K562 (cell line): ENCODE data around the gene KCNK7. TPM values are rescaled to one million over a fixed set of nuclear protein-coding genes. Genes with fewer than 3 reads are reported as not detected.

Experiments used
- ATF7 ChIP-seq: fragments of 450-650 bp; IDR thresholded peaks from 2 replicates; pipeline ENCODE4 v1.7.1; 2014; ENCODE audit warnings: mild to moderate bottlenecking, moderate library complexity
- BHLHE40 ChIP-seq: IDR thresholded peaks from 2 replicates; pipeline ENCODE4 v1.6.1; 2011; ENCODE audit warnings: low read length, improper control_type of control experiment
- DEAF1 ChIP-seq: fragments of 450-650 bp; formaldehyde crosslinking; IDR thresholded peaks from 2 replicates; pipeline ENCODE4 v1.4.0; 2020; ENCODE audit warnings: mild to moderate bottlenecking, moderate library complexity
- EP300 ChIP-seq: IDR thresholded peaks from 2 replicates; pipeline ENCODE4 v1.6.1; 2012; ENCODE audit warnings: low read length, improper control_type of control experiment
- MAZ ChIP-seq, 2 experiments: fragments of 450-650 bp in 1 of 2; sonication (generic) in 1 of 2; formaldehyde crosslinking; IDR thresholded peaks in 1 of 2; conservative IDR thresholded peaks in 1 of 2; 2 replicates each; pipeline versions ENCODE4 v1.4.0 to v1.5.0; 2020; ENCODE audit warnings: mild to moderate bottlenecking in 1 of 2, missing genetic modification reagents in 1 of 2
- MYNN ChIP-seq, 2 experiments: sonication (generic); formaldehyde crosslinking in 1 of 2; IDR thresholded peaks; 2 replicates each; pipeline versions ENCODE4 v1.5.0 to v1.6.1; 2016 to 2020; ENCODE audit warnings: antibody characterized with exemption in 1 of 2, missing genetic modification reagents in 1 of 2
- NEUROD1 ChIP-seq: fragments of 150-350 bp; IDR thresholded peaks from 2 replicates; pipeline ENCODE4 v1.6.1; 2014; ENCODE audit warnings: borderline replicate concordance, low read length, low read depth; ENCODE audit not compliant: partially characterized antibody
- NR2F6 ChIP-seq: fragments of 450-650 bp; formaldehyde crosslinking; IDR thresholded peaks from 2 replicates; pipeline ENCODE4 v1.4.0; 2020; ENCODE audit warnings: mild to moderate bottlenecking
- RREB1 ChIP-seq: fragments of 250-450 bp; sonication (Bioruptor Pico); IDR thresholded peaks from 2 replicates; pipeline ENCODE4 v1.4.0; 2020
- SLC30A9 ChIP-seq: fragments of 250-450 bp; sonication (Bioruptor Pico); IDR thresholded peaks from 2 replicates; pipeline ENCODE4 v1.8.0; 2022; ENCODE audit warnings: mild to moderate bottlenecking, moderate library complexity
- ZBTB17 ChIP-seq: fragments of 450-650 bp; formaldehyde crosslinking; IDR thresholded peaks from 2 replicates; pipeline ENCODE4 v1.4.0; 2020; ENCODE audit warnings: mild to moderate bottlenecking
- ZNF507 ChIP-seq: conservative IDR thresholded peaks from 2 replicates; pipeline ENCODE4 v1.6.1; 2017; ENCODE audit warnings: missing genetic modification characterization, missing compliant biosample characterization
- polyA plus RNA-seq, 8 experiments: library from polyadenylated mRNA; depleted of rRNA in 4 of 8; stranded (reverse) in 5 of 8; unstranded in 3 of 8; fragments of >200 nt; fragmentation: Nextera tagmentation in 2 of 8; fragmentation: Illumina TruSeq in 1 of 8; extraction: Ambion mirVana in 2 of 8; extraction: Trizol in 1 of 8; gene quantifications; 2 replicates each; pipeline versions ENCODE4 v1.2.1 to v1.2.3, GENCODE V29; 2011 to 2014; ENCODE audit warnings: inconsistent platforms in 1 of 8, missing spikeins in 1 of 8
- total RNA-seq, 7 experiments: library from RNA; depleted of rRNA in 6 of 7; stranded (reverse); fragments of >200 nt in 6 of 7; fragmentation: Illumina TruSeq in 2 of 7; extraction: Trizol in 2 of 7; gene quantifications; 2 replicates each; pipeline versions ENCODE4 v1.2.1 to v1.2.3, GENCODE V29; 2011 to 2021; ENCODE audit warnings: low replicate concordance in 1 of 7
- TF ChIP-seq, protein P1 (sequence below): fragments of 450-650 bp; conservative IDR thresholded peaks from 2 replicates; pipeline ENCODE4 v1.6.1; 2016; ENCODE audit warnings: missing genetic modification characterization, low read depth, mild to moderate bottlenecking, control low read depth, missing compliant biosample characterization
- TF ChIP-seq, protein P2 (sequence below), 2 experiments: IDR thresholded peaks; 2 replicates each; pipeline ENCODE4 v1.6.1; 2011; ENCODE audit warnings: borderline replicate concordance in 1 of 2, control low read depth in 1 of 2, low read depth in 1 of 2, low read length in 1 of 2, mild to moderate bottlenecking in 1 of 2, mixed read lengths in 1 of 2, moderate library complexity in 1 of 2; ENCODE audit not compliant: insufficient read depth in 1 of 2, insufficient read length in 1 of 2, poor library complexity in 1 of 2, severe bottlenecking in 1 of 2; ENCODE audit errors: extremely low read depth in 1 of 2
- TF ChIP-seq, protein P3 (sequence below): sonication (generic); formaldehyde crosslinking; IDR thresholded peaks from 2 replicates; pipeline ENCODE4 v1.9.0; 2022; ENCODE audit warnings: mild to moderate bottlenecking, missing genetic modification reagents

The KCNK7 gene
- total and polyA plus RNA-seq, 9 of the 15 experiments (the other 6 are each of a cell fraction or from before 2014, with no cell fraction given): 0.07 to 0.40 TPM; not detected in 7

GRCh38 chr11:65588199-65589054 lies 7.2 kb downstream of the KCNK7 start (continued):
- TF ChIP-seq, protein P1, sequence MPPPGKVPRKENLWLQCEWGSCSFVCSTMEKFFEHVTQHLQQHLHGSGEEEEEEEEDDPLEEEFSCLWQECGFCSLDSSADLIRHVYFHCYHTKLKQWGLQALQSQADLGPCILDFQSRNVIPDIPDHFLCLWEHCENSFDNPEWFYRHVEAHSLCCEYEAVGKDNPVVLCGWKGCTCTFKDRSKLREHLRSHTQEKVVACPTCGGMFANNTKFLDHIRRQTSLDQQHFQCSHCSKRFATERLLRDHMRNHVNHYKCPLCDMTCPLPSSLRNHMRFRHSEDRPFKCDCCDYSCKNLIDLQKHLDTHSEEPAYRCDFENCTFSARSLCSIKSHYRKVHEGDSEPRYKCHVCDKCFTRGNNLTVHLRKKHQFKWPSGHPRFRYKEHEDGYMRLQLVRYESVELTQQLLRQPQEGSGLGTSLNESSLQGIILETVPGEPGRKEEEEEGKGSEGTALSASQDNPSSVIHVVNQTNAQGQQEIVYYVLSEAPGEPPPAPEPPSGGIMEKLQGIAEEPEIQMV (tag): no peak
- TF ChIP-seq ZBTB17 (CRISPR knock-in tag) (0 out of 2 replicates have a peak, but pooled peaks have one; percentile 13), MAZ (CRISPR knock-in tag; conservative IDR thresholded peaks at IDR 0.05 in 1 of 2, IDR thresholded peaks at IDR 0.05 in 1 of 2) (peak; percentile 21 to 69; a peak in 2 of 4 replicates), ATF7 (no peak), NR2F6 (CRISPR knock-in tag) (no peak), SLC30A9 (no peak), RREB1 (CRISPR knock-in tag) (no peak), BHLHE40 (0 out of 2 replicates have a peak, but pooled peaks have one; percentile 16), NEUROD1 (peak; percentile 12), EP300 (0 out of 2 replicates have a peak, but pooled peaks have one; percentile 12), DEAF1 (CRISPR knock-in tag) (peak; percentile 51; the same call in 1 of the 2 replicates), MYNN (IDR thresholded peaks at IDR 0.05) (0 out of 2 replicates have a peak, but pooled peaks have one; percentile 17), MYNN (CRISPR knock-in tag; IDR thresholded peaks at IDR 0.05) (no peak), ZNF507 (no peak)
- TF ChIP-seq, protein P2, sequence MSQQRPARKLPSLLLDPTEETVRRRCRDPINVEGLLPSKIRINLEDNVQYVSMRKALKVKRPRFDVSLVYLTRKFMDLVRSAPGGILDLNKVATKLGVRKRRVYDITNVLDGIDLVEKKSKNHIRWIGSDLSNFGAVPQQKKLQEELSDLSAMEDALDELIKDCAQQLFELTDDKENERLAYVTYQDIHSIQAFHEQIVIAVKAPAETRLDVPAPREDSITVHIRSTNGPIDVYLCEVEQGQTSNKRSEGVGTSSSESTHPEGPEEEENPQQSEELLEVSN (IDR thresholded peaks at IDR 0.05; ENCODE audit: borderline replicate concordance in 1 of 2, extremely low read depth in 1 of 2, insufficient read depth in 1 of 2, insufficient read length in 1 of 2, low read depth in 1 of 2, low read length in 1 of 2, poor library complexity in 1 of 2, severe bottlenecking in 1 of 2): peak in 1 of 2 experiments; percentile 26
- TF ChIP-seq, protein P3, sequence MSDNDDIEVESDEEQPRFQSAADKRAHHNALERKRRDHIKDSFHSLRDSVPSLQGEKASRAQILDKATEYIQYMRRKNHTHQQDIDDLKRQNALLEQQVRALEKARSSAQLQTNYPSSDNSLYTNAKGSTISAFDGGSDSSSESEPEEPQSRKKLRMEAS (CRISPR knock-in tag): 0 out of 2 replicates have a peak, but pooled peaks have one; percentile 52
